NAMALWA (cell line): ENCODE measurements around the gene FAM184A.

Experiments
- DNase-seq: peaks from one replicate; pipeline ENCODE4 v3.0.0-alpha.2; 2015; ENCODE audit warnings: low spot score

The FAM184A gene

DNA sequence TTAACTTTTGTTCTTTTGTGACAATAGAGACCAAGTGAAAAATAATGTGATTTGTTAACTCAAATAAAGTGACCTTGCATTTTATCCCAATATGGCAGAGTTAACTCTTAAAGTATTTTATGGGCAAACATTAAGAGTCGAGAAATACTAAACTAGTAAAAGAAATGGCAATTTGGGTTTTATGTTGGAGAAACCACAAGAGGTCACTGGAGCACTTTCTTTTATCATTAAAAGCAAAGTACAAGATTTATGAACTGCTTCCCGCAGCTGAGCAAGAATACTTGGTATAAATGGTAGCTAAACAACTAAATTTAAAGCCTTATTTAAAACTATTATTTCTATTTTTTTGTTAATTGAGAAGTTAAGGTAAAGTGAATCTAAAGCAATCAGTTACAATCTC lies 110.0 kb downstream of the FAM184A start:
- peak; percentile 57 for DNase-seq

DNA sequence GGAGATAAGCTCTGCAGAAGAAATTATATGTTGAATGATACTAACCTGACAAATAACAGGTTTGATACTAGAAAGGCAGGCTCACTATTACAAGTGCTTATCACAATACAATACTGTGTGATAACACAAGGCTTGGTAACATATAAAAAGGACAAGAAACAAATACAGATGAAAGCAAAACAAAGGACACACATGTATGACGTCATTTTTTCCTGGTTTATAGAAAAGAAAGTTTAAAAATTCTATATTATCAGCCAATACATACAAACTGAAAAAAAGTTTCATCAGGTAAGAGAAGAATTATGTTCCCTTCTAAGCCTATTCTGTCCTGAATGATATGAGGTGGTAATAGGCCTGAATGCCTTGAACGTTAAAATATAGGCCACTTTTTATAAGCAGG lies 111.2 kb downstream of the FAM184A start:
- no peak for DNase-seq

DNA sequence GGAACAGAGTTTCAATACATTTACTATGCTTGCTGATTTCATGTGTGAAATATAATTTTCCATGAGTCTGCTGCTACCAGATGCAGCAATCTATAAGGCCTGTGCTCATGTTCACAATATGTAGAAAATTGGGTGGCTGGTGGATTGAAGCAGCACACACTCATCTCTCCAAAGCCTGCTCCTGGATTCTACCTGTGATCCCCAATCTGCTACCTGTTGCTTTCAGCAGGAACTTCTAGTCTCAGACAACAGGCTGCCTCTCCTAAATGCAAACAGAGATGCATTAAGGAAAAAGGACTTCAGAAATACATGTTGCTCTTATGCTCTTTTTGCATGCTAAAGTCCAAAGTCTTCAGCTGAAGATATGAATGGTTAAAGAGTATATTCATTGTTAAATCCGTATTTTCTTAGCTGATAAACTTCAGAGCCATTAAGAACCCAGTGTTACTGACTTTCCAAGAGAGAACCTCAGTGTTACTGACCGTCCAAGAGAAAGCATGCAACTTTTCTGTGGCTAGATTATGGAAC lies 112.6 kb downstream of the FAM184A start:
- DNase-seq, result no peak

DNA sequence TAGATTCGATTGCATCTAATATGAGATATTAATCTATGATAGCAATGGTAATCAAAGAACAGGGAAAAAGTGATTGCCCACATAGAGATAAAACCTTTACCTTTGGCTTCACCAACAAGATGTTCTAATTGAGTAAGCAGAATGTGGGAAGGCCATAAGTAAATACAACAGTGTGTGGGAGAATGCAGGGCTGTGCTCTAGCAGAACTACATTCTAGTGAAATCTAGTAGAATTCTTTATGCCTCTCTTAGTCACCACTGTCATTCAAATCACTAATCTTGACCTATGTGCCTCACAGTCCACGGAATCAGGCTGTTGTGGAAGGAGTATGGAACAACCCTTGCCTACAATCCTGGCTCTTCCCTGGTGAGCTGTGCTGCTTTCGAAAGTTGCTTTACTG lies 113.1 kb downstream of the FAM184A start:
- DNase-seq, result no peak

DNA sequence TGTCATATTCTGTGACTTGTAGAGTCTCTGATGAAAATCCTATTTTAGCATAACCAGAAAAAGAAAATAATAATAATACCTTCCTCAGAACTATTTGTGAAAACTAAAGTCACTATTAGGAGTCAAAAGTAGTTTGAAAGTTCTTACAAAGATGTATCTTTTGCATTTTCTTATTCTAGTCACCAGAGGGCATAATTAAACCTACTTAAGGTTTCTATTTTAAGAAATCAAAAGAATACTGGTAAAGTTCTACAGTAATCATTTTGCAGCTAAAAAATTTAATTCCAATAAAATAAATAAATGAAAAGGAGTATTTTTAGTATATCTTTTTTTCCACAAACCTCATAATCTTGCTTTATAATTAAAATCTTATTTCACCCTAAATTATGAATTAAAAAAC lies 115.5 kb downstream of the FAM184A start:
- peak; percentile 33 for DNase-seq

DNA sequence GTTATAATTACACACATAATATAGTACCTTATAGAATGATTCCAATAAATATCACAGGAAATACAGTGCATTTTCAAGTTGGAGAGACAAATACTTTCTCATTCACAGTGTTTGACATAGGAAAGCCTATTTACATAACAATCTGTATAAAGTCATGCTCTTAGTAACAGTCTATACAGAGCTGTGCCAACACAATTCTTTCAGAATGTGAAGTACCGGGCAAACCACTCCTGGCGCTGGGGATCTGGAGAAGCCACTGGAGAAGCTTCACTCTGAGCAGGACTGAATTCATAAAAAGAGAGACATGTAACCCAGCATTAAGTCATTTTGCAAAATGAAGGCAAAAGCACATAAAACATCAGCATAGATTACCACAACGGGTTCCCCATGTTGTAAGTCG lies 118.6 kb downstream of the FAM184A start:
- DNase-seq, result no peak

DNA sequence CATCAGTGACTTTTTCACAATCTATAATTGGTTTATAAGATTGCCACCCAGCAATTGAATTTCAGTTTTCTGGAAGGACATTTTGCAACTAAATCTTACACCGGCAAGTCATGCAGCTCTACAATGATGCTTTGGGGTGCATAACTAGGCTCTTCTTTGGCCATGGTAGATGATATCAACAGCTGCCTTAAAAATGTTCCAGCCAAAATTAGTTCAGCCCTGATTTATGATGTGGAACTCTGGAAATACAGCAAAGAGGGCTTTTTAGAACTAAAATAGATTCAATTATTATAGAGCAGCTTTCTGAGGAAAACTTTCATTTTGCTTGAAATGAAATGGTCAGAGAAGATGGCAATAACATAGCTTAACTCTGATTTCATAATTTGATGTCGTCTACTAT lies 125.1 kb downstream of the FAM184A start:
- DNase-seq, result no peak

DNA sequence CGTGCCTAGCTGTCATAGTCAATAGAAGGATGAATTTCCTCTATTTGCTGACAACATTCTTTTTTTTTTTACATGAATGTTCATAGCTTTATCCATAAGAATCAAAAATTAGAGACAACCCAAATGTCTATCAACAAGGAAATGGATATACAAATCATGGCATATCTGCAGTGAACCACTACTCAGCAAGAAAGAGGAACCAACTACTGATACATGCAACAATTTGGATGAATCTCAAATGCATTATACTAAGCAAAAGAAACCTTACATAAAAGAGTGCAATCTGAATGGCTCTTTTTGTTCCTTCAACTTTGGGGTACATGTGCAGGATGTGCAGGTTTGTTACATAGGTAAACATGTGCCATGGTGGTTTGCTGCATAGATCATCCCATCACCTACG lies 125.8 kb downstream of the FAM184A start:
- peak; percentile 11 for DNase-seq

DNA sequence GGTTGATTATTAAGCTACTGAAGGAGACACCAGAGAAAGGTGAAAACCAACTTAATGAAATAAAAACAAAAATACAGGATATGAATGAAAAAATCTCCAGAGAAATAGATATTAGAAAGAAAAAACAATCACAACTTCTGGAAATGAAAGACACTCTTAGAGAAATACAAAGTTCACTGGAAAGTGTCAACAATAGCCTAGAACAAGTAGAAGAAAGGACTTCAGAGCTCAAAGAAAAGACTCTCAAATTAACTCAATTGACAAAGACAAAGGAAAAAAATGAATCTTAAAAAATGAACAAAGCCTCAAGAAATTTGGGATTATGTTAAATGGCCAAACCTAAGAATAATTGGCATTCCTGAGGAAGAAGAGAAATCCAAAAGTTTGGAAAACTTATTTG lies 133.2 kb downstream of the FAM184A start:
- no peak for DNase-seq

DNA sequence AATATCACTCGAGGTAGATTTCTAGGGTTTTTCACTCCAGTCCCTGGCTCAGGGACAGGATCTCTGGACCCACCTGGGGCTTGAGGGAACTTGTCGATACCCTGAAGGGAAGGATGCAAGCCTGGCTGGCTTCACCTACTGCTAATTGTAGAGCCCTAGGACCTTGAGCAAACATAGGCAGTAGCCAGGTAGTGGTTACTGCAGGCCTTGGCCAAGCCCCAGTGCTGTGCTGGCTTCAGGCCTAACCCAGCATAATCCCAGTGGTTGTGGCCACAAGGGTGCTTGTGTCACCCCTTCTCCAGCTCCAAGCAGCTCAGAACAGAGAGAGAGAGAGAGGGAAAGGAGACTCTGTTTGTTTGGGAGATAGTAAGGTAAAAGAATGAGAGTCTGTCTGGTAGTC lies 137.7 kb downstream of the FAM184A start:
- DNase-seq, result no peak

DNA sequence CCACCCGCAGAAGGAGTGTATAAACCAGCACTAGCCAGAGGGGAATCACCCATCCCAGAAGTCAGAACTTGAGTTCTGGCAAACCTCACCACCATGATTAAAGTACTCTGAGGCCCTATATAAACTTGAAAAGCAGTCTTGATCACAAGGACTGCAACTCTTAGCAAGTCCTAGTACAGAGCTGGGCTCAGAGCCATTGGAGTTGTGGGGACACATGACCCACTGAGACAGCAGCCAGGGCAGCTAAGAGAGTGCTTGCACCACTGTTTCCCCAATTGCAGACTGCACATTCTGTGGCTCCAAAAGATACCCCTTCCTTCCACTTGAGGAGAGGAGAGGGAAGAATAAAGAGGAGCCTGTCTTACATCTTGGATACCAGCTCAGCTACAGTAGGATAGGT lies 138.8 kb downstream of the FAM184A start:
- DNase-seq, result no peak

DNA sequence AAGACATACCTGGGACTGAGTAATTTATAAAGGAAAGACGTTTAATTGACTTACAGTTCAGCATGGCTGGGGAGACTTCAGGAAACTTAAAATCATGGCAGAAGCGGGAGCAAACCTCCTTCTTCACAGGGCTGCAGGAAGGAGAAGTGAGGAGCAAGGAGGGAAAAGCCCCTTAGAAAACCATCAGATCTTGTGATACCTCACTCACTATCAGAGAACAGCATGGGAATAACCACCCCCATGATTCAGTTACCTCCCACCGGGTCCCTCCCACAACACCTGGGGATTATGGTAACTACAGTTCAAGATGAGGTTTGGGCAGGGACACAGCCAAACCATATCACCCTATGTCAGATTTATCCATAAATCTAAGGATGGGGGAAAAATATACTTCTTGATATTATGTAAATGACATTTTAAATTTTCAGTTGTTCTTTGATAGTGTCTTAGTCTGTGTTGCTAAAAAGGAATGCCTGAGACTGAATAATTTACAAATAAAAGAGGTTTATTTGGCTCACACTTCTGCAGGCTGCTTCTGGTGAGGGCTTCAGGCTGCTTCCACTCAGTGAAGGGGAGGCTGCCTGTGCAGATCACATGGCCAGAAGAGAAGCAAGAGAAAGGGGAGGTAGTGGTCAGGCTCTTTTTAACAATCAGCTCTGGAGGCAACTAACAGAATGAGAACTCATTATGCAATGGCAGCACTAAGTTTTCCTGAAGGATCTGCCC lies 142.3 kb downstream of the FAM184A start:
- DNase-seq, result no peak

DNA sequence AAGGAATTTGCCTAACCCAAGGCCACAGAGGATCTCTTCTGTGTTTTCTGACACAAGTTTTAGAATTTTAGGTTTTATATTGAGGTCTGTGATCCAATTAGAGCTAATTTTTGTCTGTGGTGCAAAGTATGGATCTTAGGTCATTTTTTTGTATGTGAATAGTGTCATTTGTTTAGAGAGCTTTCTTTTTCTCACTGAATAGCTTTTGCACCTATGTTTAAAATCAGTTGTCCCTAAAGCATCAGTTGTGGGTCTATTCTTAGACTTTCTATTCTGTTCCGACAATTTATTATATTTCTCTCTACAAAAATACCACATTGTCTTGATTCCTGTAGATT lies 143.2 kb downstream of the FAM184A start:
- no peak for DNase-seq

DNA sequence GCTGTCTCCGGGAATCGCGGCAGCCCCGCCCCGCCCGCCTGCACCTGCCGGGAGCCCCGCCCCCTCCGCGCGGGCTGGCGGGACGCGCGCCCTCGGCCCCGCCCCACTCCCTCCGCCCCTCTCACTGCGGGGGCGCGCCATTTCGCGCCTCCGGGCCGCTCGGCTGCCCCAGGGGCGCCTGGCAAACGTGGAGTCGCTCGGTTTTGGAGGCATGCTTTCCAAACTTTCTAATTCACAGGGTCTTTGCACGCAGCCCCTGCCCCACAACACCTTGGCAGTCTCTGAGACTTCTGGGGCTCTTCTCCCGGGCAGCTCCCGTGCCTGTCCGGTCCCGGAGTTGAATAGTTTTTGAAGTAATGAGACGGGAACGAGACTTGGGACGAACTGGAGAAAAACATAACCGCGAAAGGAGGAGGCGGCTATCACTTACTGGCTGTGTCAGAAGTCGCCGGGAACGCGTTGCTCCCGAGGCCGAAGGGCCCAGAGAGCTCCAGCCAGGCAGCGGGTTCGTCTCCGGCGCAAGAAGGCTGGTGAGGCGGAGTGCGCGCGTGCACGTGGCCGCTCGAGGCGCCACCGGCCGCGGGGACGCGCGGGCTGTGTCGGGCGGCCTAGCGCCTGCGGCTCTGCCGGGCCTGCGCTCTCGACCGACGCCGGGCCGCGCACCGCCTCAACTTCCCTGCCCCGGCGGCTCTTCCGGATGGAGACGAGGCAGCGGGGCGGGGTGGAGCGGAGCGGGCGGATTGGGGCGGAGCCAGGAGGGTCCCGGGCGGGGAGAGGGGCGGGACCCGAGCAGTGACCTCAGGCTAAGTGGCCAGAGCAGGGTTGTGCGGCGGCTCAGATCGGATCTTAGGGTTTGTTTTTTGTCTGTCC lies 143.8 kb downstream of the FAM184A start, which contains the start of gene MCM9:
Gene MCM9 (minus strand): TSS at position 699 of the 870 bp plus-strand sequence. CDS start 3,436 bp downstream, outside the sequence.
- peak; percentile 95 for DNase-seq

DNA sequence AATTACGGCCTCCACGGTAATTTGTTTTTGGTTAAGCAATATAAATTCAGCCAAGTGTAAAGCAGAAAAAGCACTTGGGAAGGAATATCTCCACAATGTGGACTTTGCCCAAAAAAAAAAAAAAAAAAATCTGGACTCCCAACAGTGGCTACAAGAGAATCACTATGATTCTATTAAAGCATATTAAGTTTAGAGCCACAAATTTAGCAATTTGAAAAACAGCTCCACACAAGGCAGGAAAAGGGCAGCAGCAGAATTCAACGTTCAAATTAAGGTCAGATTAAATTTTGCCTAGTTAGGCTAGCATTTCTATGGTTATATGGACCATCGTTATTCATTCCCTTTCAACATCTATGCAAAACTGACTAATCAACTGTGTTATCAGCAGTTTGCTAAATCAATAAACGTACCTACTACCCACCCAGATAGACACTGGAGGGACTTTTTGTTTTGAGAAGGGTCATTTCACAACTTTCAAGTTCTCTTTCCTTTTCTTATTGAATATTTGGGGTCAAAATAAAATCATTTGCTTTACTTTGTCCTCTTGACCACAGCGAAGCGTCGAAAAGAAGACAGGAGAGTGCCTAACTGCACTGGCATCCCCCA lies 144.5 kb downstream of the FAM184A start:
- DNase-seq, result no peak

DNA sequence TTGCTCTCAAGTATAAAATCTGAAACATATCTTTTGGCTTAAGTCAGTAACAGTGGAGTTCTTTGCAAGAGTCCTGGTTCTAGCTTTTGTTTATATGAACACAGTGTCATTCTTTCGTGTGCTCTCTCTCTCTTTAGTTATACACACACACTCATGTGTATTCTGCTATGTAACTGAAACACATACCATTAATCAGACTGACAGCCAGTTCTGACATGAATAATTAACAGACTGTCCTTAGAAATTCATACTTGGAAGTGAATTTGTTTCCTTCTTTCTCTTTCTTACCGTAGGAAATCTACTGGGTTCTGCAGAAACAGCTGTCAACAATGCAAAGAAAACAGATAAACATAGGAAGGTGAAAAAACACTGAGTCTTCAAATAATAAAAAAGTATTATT lies 146.0 kb downstream of the FAM184A start:
- no peak for DNase-seq

DNA sequence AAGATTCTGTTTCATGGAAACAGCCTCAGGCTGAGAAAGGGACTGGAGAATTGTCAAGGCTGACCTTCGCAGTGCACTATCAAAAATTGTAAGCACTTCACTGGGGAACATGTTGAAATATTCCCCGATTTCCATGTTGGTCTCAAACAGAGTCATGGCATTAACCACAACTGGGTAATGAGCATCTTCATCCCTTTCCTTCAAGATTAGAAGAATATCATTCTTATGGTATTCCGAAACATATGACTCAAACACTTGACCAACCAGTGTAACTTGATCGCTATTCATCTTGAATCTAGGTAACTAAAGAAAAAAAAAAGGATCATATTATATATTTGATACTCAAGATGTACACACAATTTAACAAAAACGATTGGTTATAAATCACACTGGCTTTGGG lies 147.0 kb downstream of the FAM184A start:
- DNase-seq, result no peak

DNA sequence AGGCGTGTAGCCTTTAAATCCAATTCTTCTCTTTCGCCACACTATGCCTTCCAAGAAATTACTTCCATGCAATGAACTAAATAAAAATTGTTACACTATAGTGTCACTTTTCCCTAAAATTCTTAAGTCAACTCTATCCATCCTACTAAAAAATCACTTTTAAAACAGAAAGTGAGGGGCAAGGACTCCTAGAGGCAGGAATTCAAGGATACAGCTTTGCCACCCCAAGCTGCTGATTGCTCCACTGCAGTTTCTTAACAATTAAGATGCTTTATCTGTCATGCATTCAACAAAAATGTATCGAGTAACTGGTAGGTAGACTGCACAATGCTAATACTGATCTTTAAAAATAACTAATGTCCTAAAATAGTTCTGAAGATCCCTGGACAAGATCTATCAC lies 147.8 kb downstream of the FAM184A start:
- no peak for DNase-seq

DNA sequence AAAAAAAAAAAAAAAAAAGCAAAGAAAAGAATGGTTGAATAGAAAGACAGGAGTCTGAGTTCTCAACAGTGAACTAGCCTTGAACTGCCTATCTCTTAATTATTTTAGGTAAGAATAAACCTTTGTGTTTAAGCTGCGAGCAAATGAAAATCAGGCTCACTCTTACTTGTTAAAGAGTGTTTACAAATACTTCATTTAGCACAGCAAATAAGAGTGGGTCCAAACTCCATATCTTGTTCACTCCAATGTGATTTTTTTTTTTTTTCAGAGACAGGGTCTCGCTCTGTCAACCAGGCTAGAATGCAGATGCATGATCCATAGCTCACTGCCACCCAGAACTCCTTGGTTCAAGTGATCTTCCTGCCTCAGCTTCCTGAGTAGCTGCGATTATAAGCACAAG lies 155.4 kb downstream of the FAM184A start:
- no peak for DNase-seq

DNA sequence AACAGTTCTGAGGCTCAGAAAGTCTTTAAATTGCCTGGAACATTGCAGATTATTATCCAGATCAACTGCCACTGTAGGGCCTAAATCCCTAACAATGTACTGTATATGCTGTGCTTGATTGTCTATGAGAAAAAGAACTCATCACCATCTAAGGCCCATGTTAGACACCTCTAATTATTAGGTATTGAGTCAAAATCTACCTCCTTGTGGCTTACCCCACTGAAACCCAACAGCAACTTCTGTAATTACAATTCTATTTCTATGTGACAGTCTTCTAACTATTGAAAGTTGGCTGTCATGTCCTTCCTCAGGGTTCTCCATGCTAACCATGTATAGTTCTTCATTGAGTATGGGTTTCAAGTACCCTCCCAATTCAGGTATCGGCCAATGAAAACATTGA lies 157.4 kb downstream of the FAM184A start:
- no peak for DNase-seq

DNA sequence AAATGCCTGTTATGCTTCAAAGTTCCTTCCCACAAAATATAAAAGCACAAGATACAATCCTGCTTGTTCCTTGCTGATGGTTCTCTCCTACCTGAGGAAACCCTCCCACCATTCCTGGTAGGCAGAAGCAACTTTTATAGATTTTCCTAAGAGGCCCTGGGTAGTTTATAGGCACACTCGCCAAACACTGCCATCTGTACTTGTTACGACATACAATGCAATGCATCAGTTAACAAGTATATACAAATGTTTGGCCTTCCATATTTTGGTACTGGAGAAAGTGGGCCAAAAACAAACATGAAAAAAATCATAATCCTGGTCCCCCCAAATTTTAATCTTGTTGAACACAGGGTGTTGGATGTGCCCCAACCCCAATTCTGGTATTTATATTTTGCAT lies 160.1 kb downstream of the FAM184A start:
- no peak for DNase-seq

DNA sequence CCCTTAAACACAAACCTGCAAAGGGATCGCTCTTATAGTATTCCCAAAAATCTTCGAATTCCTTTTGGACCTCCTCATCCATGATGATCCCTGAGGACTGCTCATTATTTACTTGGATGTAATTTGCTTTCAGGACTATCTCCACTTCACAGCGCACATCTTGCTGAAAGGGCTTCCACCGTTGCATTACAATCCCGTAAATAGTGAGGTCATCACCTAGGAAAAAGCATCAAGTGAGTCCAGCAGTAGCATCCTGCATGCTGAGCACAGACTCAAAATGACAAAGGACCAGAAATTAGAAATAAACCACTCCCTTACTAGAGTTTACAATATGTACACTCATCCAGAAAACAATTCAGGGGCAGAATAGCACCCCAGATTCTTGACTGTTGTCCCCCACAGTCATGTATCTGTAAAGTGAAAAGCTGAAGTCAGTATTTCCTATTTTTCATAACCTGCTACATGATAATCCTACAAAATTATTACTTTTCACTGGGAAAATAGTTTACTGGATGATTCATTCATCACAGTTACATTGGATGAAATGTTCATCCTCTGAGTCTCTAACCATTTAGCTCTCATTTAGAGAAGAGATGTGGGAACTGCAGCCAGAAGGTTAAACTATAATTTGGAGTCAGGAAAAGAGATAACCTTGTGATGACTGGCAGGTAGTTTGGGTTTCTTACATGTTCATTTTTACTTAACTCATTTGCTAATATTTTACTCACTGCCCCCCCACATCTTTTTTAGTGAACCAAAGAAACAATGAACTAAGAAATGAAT lies 160.7 kb downstream of the FAM184A start:
- no peak for DNase-seq
